ENCODE results near the gene PTPN4. TPM values are rescaled to one million over a fixed set of nuclear protein-coding genes. Genes with fewer than 3 reads are reported as not detected.

The PTPN4 gene
- total and polyA plus RNA-seq, 2 experiments from 2014 or later: 41.6 to 90.4 TPM

- Histone ChIP-seq H3K4me2 (no peak overlapping the region), H3K27ac (ENCODE audit: low read depth) (no peak overlapping the region), H2AFZ (no peak overlapping the region), H3K36me3 (ENCODE audit: insufficient read depth) (no peaks in the 10 kb centered on the region), H3K79me2 (replicated peaks; ENCODE audit: insufficient read depth) (no peaks in the 10 kb centered on the region), H3F3A (replicated peaks; ENCODE audit: low read depth) (no peaks in the 10 kb centered on the region), H3K4me1 (ENCODE audit: insufficient read depth) (no peaks in the 10 kb centered on the region), H3K4me3 (no peak overlapping the region), H3K9me2 (ENCODE audit: insufficient read depth) (no peaks in the 10 kb centered on the region), H4K20me1 (replicated peaks; ENCODE audit: insufficient read depth) (no peaks in the 10 kb centered on the region), H3K27me3 (ENCODE audit: insufficient read depth) (no peaks in the 10 kb centered on the region)
- ATAC-seq: no peak
- H3K4me1 Mint-ChIP-seq: no peaks in the 10 kb centered on the region
- H3K9me3 Mint-ChIP-seq: no peaks in the 10 kb centered on the region
- peaks cover 3% of the 10 kb centered on the region for H3K27me3 Mint-ChIP-seq (ENCODE audit: insufficient read depth, low read depth, poor library complexity)
- no peak overlapping the region for H3K4me3 Mint-ChIP-seq
- DNase-seq (ENCODE audit: low spot score): no peak
- peaks cover 3% of the 10 kb centered on the region; the same call in 1 of the 3 replicates for H3K36me3 Mint-ChIP-seq (ENCODE audit: low read depth)
- no peak for TF ChIP-seq STAT1 (IDR thresholded peaks at IDR 0.05; ENCODE audit: unreplicated experiment)
- no peak for TF ChIP-seq POLR2AphosphoS5 (IDR thresholded peaks at IDR 0.05; ENCODE audit: low read depth)
- no peak for TF ChIP-seq CREB1 (CRISPR knock-in tag; IDR thresholded peaks at IDR 0.05; ENCODE audit: low read depth)
- TF ChIP-seq EZH2phosphoT487 (IDR thresholded peaks at IDR 0.05; ENCODE audit: unreplicated experiment): no peak
- TF ChIP-seq NANOG (IDR thresholded peaks at IDR 0.05; ENCODE audit: borderline replicate concordance): no peak
- TF ChIP-seq REST (IDR thresholded peaks at IDR 0.05; ENCODE audit: unreplicated experiment): no peak
- TF ChIP-seq ZNF462 (CRISPR knock-in tag; IDR thresholded peaks at IDR 0.05): no peak
- no peak for TF ChIP-seq ETS1 (IDR thresholded peaks at IDR 0.05)
- TF ChIP-seq JUNB (IDR thresholded peaks at IDR 0.05; ENCODE audit: unreplicated experiment): no peak
- TF ChIP-seq CTCF (conservative IDR thresholded peaks at IDR 0.05; ENCODE audit: low read depth in 2 of 2): no peak
- TF ChIP-seq ZNF331 (CRISPR knock-in tag; IDR thresholded peaks at IDR 0.05; ENCODE audit: low read depth): no peak
- TF ChIP-seq EZH2 (IDR thresholded peaks at IDR 0.05; ENCODE audit: low read depth, unreplicated experiment): no peak
- no peak for TF ChIP-seq ZNF114 (CRISPR knock-in tag; IDR thresholded peaks at IDR 0.05)
- H3K27ac Mint-ChIP-seq: no peak overlapping the region
Observed at GRCh38 chr2:119921825-119922224, 162.1 kb downstream of the PTPN4 start.

Measured in GM23338 (cell line).